Endodermal cell (in vitro differentiated cells): ENCODE measurements around the gene NNAT. TPM values are rescaled to one million over a fixed set of nuclear protein-coding genes. Genes with fewer than 3 reads are reported as not detected.
A peak's percentile ranks its signal among the peaks of the same experiment; 100 is the strongest.

Experiments used
- DNase-seq: peaks from one replicate; pipeline ENCODE4 v3.0.0-alpha.2; 2017
- H3K27ac ChIP-seq: 2 replicates; pipeline ENCODE4 v1.5.1; 2013; ENCODE audit warnings: mild to moderate bottlenecking, low read depth, low read length, moderate library complexity
- H3K27me3 ChIP-seq: 2 replicates; pipeline ENCODE4 v1.6.1; 2013; ENCODE audit warnings: mild to moderate bottlenecking, low read length, moderate library complexity; ENCODE audit not compliant: insufficient read depth, control insufficient read depth, poor library complexity, severe bottlenecking
- H3K36me3 ChIP-seq: 2 replicates; pipeline ENCODE4 v1.7.0; 2013; ENCODE audit warnings: mild to moderate bottlenecking, low read length, moderate library complexity; ENCODE audit not compliant: control insufficient read depth, insufficient read depth
- H3K4me1 ChIP-seq: one replicate; pipeline ENCODE4 v1.7.0; 2013; ENCODE audit warnings: low read length; ENCODE audit not compliant: control insufficient read depth, insufficient read depth
- H3K4me3 ChIP-seq: 2 replicates; pipeline ENCODE4 v1.5.1; 2013; ENCODE audit warnings: mild to moderate bottlenecking, low read length, moderate library complexity
- H3K9ac ChIP-seq: 2 replicates; pipeline ENCODE4 v1.6.1; 2013; ENCODE audit warnings: mild to moderate bottlenecking, low read length, moderate library complexity; ENCODE audit not compliant: poor library complexity, severe bottlenecking; ENCODE audit errors: extremely low read depth
- H3K9me3 ChIP-seq: 2 replicates; pipeline ENCODE4 v1.6.1; 2013; ENCODE audit warnings: mild to moderate bottlenecking, low read length, moderate library complexity; ENCODE audit not compliant: control insufficient read depth
- H3K27ac Mint-ChIP-seq: 2 replicates; pipeline ENCODE4 v1.8.0; 2020; ENCODE audit warnings: mixed read lengths
- H3K27me3 Mint-ChIP-seq: 2 replicates; pipeline ENCODE4 v1.8.0; 2021; ENCODE audit warnings: mild to moderate bottlenecking, mixed read lengths; ENCODE audit not compliant: insufficient read depth
- H3K36me3 Mint-ChIP-seq: 2 replicates; pipeline ENCODE4 v1.8.0; 2020; ENCODE audit warnings: low read depth, mixed read lengths
- H3K4me1 Mint-ChIP-seq: 2 replicates; pipeline ENCODE4 v1.8.0; 2020; ENCODE audit warnings: mixed read lengths
- H3K4me3 Mint-ChIP-seq: 2 replicates; pipeline ENCODE4 v1.8.0; 2020; ENCODE audit warnings: mild to moderate bottlenecking, moderate library complexity, mixed read lengths
- H3K9me3 Mint-ChIP-seq: 2 replicates; pipeline ENCODE4 v1.8.0; 2020; ENCODE audit warnings: mild to moderate bottlenecking, mixed read lengths
- WGBS, 2 experiments: methylation state at CpG; one replicate each; pipeline versions ENCODE4 v1.1.5 to v1.1.7; 2013; ENCODE audit warnings: missing lambda C conversion rate in 2 of 2, mixed read lengths in 1 of 2; ENCODE audit not compliant: insufficient coverage in 1 of 2, insufficient read length in 1 of 2; 5-methylcytosine and 5-hydroxymethylcytosine counted together
- total RNA-seq, 2 donors: library from RNA; stranded (reverse); fragmentation: NEBNext Ultra II Directional in 1 of 2; extraction: Animal tissue kit (Norgen Biotek cat#: 25700) in 1 of 2; gene quantifications; 2 replicates in 1 of 2; 3 replicates in 1 of 2; pipeline ENCODE4 v1.2.1, GENCODE V29; 2021
- TF ChIP-seq, protein P1 (sequence below): fragments of 200-600 bp; sonication (generic); conservative IDR thresholded peaks from 2 replicates; pipeline ENCODE4 v1.5.0; 2021; ENCODE audit warnings: antibody characterized with exemption, mild to moderate bottlenecking

Gene NNAT
- total RNA-seq, 2 donors from 2014 or later: 16.8 to 27.3 TPM

DNA sequence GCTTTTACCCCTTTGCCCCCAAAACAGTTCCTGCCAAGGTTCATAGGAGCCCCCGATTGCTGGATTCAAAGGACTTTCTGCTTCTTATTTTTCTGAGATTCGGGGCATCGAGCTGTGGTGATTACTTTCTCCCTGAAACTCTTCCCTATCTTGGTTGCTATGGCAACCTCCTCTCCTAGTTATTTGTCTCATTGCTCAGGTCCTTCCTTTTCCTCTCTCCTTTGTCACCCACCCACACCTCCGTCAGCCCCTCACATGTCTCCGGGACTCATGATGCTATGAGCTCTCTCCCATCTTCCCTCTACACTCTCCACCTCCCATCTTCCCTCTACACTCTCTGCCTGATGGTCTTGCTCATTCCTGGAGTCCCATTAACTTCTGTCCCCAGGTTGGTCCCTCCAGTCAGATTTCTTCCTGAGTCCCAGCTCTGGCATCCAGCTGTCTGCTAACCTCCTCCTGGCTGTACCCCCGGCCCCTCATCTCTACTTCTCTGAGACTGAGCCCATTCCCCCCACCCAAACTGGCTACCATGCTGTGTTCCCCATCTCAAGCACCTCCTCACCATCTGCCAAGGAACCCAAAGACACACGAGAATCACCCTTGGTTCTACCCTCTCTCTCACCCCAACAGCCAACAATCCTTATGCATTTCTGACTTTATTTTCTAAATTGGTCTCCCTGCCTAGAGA is 30.2 kb upstream of the NNAT start:
- DNase-seq: peak; percentile 30
- Histone ChIP-seq H3K9ac (no peak overlapping the region), H3K4me1 (no peaks in the 10 kb centered on the region), H3K27me3 (no peaks in the 10 kb centered on the region), H3K9me3 (peaks cover 16% of the 10 kb centered on the region), H3K4me3 (no peak overlapping the region), H3K36me3 (no peaks in the 10 kb centered on the region), H3K27ac (no peak overlapping the region)
- TF ChIP-seq, protein P1, sequence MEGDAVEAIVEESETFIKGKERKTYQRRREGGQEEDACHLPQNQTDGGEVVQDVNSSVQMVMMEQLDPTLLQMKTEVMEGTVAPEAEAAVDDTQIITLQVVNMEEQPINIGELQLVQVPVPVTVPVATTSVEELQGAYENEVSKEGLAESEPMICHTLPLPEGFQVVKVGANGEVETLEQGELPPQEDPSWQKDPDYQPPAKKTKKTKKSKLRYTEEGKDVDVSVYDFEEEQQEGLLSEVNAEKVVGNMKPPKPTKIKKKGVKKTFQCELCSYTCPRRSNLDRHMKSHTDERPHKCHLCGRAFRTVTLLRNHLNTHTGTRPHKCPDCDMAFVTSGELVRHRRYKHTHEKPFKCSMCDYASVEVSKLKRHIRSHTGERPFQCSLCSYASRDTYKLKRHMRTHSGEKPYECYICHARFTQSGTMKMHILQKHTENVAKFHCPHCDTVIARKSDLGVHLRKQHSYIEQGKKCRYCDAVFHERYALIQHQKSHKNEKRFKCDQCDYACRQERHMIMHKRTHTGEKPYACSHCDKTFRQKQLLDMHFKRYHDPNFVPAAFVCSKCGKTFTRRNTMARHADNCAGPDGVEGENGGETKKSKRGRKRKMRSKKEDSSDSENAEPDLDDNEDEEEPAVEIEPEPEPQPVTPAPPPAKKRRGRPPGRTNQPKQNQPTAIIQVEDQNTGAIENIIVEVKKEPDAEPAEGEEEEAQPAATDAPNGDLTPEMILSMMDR: no peak
- 85 to 91% methylated on average over 5 to 7 of the region's 7 CpGs for WGBS, 2 experiments
- peaks cover 29% of the 10 kb centered on the region for H3K4me1 Mint-ChIP-seq
- peaks cover 8% of the 10 kb centered on the region for H3K36me3 Mint-ChIP-seq
- H3K4me3 Mint-ChIP-seq: no peak overlapping the region
- peaks cover 4% of the 10 kb centered on the region for H3K9me3 Mint-ChIP-seq
- H3K27me3 Mint-ChIP-seq: no peaks in the 10 kb centered on the region
- H3K27ac Mint-ChIP-seq: no peak overlapping the region

DNA sequence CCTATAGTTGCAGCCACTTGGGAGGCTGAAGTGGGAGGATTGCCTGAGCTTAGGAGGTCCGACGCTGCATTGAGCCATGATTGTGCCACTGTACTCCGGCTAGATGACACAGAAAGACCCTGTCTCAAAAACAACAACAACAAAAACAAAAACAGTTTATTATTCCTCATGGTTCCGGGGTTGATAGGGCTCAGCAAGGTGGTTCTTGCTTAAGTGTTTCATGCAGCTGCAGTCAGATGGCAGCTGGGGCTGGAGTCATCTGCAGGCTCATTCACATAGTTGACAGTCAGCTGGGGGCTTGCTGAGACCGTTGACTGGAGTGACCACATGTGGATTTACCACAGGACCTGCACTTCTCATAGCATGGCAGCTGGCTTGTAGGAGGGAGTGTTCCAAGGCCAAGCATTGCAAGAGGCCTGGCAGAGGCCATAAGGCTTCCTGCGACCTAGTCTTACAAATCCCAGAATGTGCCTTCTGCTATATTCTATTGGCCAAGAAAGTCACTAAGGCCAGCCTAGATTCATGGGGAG is 28.9 kb upstream of the NNAT start:
- no peaks in the 10 kb centered on the region for H3K4me1 ChIP-seq
- Mint-ChIP-seq H3K4me3 (no peak overlapping the region), H3K4me1 (peaks cover 18% of the 10 kb centered on the region), H3K36me3 (peaks cover 8% of the 10 kb centered on the region), H3K27me3 (no peaks in the 10 kb centered on the region), H3K9me3 (peaks cover 4% of the 10 kb centered on the region), H3K27ac (no peak overlapping the region)
- no peaks in the 10 kb centered on the region for H3K36me3 ChIP-seq
- no peak overlapping the region for H3K4me3 ChIP-seq
- no peaks in the 10 kb centered on the region for H3K27me3 ChIP-seq
- H3K9me3 ChIP-seq: peaks cover 16% of the 10 kb centered on the region
- DNase-seq: no peak
- H3K9ac ChIP-seq: no peak overlapping the region
- no peak overlapping the region for H3K27ac ChIP-seq
- WGBS, 2 experiments: 91% methylated on average over 6 of the region's 6 CpGs
- TF ChIP-seq, protein P1: no peak

DNA sequence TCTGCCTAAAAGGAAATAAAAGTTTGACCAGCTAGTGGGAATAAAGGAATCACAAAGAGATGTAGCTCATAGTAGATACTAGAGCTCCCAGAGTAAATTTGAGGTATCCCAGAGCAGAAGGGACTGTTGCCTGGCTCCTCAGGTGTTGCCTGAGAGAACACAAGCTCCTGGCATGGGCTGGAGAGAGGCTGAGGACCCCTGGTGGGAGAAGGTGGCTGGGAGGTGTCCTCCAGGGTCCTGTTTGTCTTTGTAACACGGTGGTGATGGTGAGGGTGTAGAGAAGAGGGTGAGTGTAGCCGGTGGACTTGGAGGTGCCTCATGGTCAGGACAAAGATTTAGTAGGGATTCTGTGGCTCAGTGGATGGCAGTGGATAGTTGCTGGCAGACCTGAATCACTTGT is 28.1 kb upstream of the NNAT start:
- peaks cover 8% of the 10 kb centered on the region for H3K36me3 Mint-ChIP-seq
- H3K4me1 Mint-ChIP-seq: peaks cover 18% of the 10 kb centered on the region
- Histone ChIP-seq H3K27ac (no peak overlapping the region), H3K36me3 (no peaks in the 10 kb centered on the region), H3K4me1 (no peaks in the 10 kb centered on the region), H3K9me3 (peaks cover 16% of the 10 kb centered on the region), H3K27me3 (no peaks in the 10 kb centered on the region), H3K9ac (no peak overlapping the region), H3K4me3 (no peak overlapping the region)
- DNase-seq: peak; percentile 33
- no peak overlapping the region for H3K4me3 Mint-ChIP-seq
- peaks cover 2% of the 10 kb centered on the region for H3K9me3 Mint-ChIP-seq
- WGBS, 2 experiments: 96 to 100% methylated on average over 1 to 2 of the region's 2 CpGs
- TF ChIP-seq, protein P1: peak; percentile 12
- H3K27ac Mint-ChIP-seq: no peak overlapping the region
- no peaks in the 10 kb centered on the region for H3K27me3 Mint-ChIP-seq
